Erythroblast (primary cell): ENCODE data around the gene VPS50.

ENCODE experiments used
- GATA1 ChIP-seq: IDR thresholded peaks from 2 replicates; pipeline ENCODE4 v1.6.1; 2011; ENCODE audit warnings: low read depth, mild to moderate bottlenecking, control low read depth, low read length, moderate library complexity
- POLR2A ChIP-seq: IDR thresholded peaks from 2 replicates; pipeline ENCODE4 v1.6.1; 2011; ENCODE audit warnings: mild to moderate bottlenecking, low read length

GRCh38 chr7:93374345-93374940 is 142.3 kb downstream of the VPS50 start:
- TF ChIP-seq POLR2A (no peak), GATA1 (no peak)
